Esophagus mucosa (tissue), 1 donor: ENCODE measurements around the gene ZNF311. TPM values are rescaled to one million over a fixed set of nuclear protein-coding genes. Genes with fewer than 3 reads are reported as not detected.
"Not testable (repeated sequence)": the region's sequence is repeated elsewhere in the genome, so short reads cannot be mapped to it uniquely, and the experiment has no call there.

Experiments
- ATAC-seq: fragments of 200-7000 bp; cut with Tn5 transposase; one replicate; pipeline ENCODE4 v1.9.1; 2020
- total RNA-seq: library from RNA; stranded (reverse); gene quantifications from one replicate; pipeline ENCODE4 v1.2.4, GENCODE V29; 2023
- donor health status: DM: yes; HTN: yes; CAD: no.

The ZNF311 gene
- total RNA-seq, 1 donor from 2014 or later = 1.1 TPM

DNA sequence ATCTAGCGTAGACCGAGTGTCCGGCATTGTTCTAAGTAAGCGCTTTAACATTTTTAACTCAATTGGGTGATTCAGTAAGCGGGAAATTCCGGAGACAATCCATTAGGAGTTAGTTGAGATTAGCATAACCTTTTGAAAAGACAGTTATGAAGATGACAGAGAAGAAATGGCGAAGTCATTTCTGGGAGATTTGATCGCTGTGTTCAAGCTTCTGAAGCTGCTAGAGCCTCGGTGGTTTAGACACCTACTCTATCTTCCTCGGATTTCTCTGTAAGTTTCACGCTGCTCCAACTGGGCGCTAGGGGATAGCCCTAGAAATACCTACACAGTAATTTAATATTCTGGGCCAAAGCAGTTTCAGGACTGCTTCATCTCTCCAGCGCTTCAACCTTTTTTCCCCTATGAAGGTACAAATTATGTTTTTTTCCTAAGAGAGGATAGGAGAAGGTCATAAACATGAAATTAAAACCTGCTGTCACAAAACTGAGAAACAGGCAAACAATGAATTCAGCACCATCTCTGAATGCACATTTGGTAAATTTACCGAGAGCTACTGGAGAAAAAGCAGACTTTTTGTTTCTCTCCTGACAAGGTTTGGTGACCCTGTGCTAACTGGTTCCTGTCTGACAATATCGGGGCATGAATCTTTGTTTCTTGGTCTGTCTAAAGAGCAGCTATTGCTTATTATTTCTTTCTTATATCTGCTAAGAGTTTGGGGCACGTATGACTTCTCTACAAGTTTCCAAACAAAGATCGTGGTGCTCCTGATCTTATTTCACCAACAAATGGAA, 22.4 kb downstream of the ZNF311 start:
- peak; percentile 48 for ATAC-seq

DNA sequence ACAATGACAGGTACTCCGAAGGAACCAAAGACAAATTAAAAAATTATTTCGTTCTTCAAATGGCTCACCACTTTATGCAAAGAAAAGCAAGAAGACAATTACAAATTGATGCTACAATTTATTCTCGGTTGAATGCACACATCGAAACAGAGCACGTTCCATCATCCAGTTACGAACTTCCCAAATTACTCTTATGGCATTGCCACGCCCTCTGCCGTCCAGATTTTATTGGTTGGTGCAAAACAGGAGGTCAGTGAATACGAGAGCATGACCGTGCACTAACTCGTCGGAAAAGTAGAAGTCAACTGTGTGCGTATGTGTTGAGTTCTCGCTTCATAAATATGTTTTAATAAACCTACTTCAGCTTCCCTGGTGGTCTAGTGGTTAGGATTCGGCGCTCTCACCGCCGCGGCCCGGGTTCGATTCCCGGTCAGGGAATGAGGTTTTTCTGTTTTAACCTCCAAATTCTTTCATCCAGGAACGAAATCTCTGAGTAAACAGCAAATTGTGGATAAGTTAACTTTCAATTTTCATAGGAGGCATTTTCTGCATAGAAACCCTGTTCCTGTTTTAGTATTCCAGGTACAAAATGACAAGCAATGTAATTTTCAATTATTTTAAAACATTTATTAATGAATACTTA, 23.2 kb downstream of the ZNF311 start:
- peak; percentile 80 for ATAC-seq

DNA sequence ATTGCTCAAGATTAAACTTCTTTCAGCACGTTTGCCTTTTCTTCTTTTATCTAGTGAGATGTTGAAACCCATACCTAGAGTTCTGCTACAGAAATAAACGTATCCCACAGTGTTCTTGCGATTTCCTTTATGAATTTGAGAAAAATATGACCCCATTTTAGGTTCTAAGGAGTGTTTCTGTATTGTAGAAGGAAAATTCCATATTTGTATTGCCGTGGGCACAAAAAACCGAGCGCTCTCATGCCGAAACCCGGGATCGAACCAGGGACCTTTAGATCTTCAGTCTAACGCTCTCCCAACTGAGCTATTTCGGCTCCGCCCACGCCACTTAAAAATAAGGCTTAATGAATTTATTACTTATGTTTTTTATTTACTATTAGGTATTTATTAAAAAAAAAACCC, 23.7 kb downstream of the ZNF311 start:
- peak; percentile 39 for ATAC-seq

DNA sequence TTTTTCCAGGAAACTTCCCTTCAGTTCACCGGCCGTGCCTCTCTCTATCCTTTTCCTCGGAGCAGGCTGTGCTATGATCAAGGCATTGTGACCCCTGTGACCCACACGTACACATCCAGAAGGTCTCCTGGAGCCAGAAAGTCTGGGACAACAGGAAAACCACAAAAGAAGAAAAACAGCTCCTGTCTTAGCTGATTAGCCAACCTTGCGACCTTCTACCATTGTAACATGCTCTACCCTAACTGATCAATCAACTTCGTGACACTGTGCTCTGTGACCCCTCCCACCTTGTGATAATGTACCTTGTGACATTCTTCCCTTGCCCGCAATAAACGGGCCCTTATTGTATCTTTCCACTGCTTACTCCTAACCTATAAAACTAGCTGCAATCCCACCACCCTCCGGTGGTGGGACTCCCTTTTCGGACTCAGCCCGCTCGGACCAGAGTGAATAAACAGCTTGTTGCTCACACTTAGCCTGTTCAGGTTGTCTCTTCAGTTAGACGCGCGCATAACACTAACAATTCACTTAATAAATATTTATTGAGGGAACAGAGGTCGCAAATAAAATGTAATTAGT, 24.2 kb downstream of the ZNF311 start:
- ATAC-seq = peak; percentile 21

DNA sequence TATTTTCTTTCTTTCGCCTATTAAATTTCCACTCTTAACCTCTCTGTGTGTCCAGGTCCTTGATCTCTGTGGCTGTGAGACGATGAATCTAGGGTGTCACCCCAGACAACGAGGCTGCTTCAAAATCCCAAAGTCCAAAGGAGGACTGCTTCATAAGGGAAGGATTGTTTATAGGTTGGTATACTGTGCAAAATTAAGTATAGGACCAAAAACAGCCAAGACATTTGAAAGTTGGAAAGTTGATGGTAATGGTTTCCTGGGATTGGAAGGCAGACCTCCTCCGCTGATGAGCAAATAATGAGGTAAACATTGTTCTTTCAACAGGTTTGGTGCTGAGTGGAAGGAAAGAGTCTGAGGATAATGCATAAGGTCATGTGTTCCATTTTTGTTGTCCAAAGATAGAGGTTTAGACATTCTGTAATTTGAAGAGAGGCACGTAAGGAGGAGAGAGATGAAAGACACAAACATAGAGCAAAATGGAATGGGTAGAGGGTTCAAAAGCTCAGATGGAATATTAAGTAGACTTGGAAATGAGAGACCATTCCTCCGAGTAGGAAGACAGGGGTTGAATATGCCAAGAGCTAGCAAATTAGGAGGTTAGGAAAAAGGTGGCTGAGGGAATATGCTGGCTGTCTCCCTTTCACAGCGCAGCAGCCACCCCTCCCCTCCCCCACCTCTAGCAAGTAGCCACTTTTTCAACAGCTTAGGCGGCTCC, 24.8 kb downstream of the ZNF311 start:
- ATAC-seq = no peak

DNA sequence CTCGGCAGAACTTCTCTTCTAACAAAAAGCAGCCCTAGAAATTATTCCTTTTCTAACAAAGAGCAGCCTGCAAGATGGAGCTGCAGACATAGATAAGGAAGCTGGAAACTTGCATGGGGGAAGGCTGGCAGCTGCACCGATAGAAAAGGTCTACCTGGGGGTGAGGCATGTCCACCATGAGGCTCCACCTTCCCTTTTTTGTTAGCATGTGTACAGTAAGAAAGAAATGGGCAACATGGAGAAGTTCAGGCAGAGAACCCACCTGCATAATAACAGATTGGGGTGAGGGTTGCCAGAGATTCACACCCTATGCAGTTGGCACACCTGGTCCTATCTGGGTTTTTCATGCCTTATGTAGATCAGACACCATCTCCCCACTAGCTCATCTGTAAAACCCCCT, 25.4 kb downstream of the ZNF311 start:
- ATAC-seq = no peak

DNA sequence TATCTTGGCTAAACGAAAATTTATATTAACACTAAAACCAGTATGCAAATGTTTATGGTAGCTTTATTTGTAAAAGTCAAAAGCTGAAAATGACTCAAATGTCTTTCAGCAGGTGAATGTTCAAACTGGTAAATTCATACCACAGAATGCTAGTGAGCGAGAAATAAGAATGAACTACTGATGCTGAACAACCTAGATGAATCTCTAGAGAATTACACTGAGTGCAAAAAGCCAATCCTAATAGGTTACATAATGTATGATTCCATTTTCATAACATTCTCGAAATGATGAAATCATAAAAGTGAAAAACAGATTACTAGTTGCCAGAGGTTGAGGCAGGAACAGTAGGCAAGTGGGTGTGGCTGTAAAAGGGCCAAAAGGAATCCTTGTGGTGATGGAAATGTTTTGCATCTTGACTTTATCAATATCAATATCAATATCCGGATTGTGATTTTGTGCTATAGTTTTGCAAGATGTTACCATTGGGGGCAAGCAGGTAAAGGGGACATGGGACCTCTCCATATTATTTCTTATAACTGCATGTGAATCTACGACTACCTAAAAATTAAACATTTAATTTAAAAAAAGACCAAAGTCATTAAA, 26.1 kb downstream of the ZNF311 start:
- ATAC-seq = no peak

GRCh38 chr6:28978133-28978491, 27.0 kb downstream of the ZNF311 start:
- no peak for ATAC-seq

DNA sequence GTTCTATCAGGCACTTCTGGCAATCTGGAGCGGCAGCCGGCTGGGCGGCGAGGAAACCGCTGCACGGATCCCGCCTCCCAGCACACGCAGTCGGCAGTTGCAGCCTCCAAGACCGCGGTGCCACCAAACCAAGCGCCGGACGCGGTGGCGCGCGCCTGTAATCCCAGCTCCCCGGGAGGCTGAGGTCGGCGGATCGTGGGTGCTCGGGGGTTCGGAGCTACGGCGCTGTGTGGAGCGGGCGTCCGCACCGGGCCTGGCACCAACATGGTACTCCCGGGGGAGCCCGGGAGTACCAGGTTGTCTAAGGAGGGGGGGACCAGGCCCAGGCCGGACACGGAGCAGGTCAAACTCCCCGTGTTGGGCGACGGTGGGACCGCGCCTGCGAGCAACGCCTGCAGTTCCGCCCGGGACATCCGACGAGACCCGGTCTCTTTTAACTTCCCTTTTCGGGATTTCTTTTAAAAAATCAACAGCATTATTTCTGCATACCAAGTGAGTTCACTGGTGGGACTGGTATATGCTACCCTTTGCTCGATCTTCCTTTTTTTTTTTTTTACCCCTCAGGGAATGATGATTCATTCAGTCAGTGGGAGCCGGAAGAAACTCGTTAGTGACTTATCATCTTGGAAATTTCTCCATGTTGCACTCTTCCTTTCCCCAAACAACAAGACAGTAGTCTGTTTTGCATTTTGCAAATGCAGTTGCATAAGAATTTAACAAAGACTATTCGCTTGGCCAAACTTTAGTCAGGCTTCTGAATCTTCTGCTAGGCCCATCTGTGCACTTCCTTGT, 27.6 kb downstream of the ZNF311 start:
- no peak for ATAC-seq

DNA sequence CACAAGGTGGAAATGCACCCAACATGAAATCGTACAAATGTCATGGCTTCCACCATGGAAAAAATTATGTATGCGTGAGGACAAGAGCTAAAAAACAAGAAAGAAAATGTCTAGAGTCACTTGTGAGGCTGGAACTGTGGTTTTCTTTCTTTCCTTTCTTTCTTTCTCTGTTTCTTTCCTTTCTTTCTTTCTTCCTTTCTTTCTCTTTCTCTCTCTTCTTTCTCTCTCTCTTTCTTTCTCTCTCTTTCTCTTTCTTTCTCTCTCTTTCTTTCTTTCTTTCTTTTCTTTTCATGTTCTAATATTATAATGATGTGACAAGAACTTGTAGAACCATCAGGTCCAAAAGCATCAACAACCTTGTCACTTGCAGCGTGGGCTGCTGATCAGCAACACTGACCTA, 28.4 kb downstream of the ZNF311 start:
- ATAC-seq = no peak

GRCh38 chr6:28974505-28974904, 30.6 kb downstream of the ZNF311 start:
- ATAC-seq = no peak

DNA sequence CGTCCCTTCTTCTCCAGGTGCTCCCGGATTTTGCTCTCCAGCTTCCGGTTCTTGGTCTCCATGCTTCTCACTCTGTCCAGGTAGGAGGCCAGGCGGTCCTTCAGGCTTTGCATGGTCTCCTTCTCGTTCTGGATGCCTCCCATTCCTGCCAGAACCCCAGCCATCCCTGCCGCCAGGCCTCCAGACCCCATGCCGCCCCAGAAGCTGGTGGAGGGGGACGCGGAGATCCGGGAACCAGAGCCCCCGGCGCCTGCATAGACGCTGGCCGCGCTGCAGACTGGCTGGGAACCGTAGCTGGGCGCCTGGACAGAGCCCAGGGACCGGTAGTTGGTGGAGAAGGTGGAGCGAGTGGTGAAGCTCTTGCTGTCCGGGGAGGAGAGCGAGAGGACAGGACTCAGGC, 35.1 kb downstream of the ZNF311 start:
- not testable (repeated sequence) for ATAC-seq

GRCh38 chr6:28969129-28969528, 36.0 kb downstream of the ZNF311 start:
- no peak for ATAC-seq

GRCh38 chr6:28968476-28968875, 36.6 kb downstream of the ZNF311 start:
- ATAC-seq = no peak

GRCh38 chr6:28965706-28966105, 39.4 kb downstream of the ZNF311 start:
- no peak for ATAC-seq

- no peak for ATAC-seq
Measured at GRCh38 chr6:28960846-28961500, 44.1 kb downstream of the ZNF311 start.

DNA sequence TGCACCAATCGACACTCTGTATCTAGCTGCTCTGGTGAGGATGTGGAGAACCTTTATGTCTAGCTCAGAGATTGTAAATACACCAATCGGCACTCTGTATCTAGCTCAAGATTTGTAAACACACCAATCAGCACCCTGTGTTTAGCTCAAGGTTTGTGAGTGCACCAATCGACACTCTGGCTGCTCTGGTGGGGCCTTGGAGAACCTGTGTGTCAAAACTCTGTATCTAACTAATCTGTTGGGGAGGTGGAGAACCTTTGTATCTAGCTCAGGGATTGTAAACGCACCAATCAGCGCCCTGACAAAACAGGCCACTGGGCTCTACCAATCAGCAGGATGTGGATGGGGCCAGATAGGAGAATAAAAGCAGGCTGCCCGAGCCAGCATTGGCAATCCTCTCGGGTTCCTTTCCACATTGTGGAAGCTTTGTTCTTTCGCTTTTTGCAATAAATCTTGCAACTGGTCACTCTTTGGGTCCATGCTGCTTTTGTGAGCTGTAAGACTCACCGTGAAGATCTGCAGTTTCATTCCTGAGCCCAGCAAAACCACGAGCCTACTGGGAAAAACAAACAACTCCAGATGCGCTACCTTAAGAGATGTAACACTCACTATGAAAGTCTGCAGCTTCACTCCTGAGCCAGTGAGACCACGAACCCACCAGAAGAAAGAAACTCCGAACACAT, 46.4 kb downstream of the ZNF311 start:
- not testable (repeated sequence) for ATAC-seq

DNA sequence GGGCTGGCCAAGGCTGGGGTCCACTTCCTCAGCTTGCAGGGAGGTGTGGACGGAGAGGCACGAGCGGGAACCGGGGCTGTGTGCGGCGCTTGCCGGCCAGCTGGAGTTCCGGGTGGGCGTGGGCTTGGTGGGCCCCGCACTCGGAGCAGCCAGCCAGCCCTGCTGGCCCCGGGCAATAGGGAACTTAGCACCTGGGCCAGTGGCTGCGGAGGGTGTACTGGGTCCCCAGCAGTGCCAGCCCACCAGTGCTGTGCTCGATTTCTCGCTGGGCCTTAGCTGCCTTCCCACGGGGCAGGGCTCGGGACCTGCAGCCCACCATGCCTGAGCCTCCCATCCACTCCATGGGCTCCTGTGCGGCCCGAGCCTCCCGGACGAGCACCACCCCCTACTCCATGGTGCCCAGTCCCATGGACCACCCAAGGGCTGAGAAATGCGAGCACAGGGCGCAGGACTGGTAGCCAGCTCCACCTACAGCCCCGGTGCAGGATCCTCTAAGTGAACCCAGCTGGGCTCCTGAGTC, 47.3 kb downstream of the ZNF311 start:
- not testable (repeated sequence) for ATAC-seq

- ATAC-seq = no peak
Measured at GRCh38 chr6:28956331-28956730, 48.8 kb downstream of the ZNF311 start.

GRCh38 chr6:28953585-28954258, 51.4 kb downstream of the ZNF311 start:
- no peak for ATAC-seq
